GM10266 (cell line): Measurements from ENCODE around the gene GAK.

ENCODE experiments used
- DNase-seq: peaks from one replicate; pipeline ENCODE4 v3.0.0; 2012; ENCODE audit errors: extremely low spot score
- TF ChIP-seq, protein P1 (sequence below): IDR thresholded peaks from 2 replicates; pipeline ENCODE4 v1.5.1; 2012; ENCODE audit warnings: mild to moderate bottlenecking, low read depth; ENCODE audit not compliant: control insufficient read depth, insufficient read depth; ENCODE audit errors: missing control alignments

GAK gene

DNA sequence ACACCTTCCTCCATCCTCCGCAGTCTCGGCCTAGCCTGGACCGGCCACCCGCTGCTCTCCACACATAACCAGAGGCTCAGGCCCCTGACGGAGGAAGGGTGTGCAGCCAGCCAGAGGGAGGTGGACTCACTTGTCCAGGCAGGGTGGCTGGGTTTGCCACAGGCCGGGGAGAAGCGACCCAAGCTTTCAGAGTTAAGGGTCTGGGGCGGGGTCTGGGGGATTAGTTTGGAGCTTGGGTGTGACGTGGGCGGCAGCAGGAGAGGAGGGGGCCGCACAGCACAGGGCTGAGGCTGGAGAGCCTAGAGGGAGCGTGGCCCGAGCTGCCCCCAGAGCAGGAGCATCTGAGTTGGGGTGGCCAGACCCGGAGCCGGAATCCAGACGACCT, 83.8 kb downstream of the GAK start:
- TF ChIP-seq, protein P1, sequence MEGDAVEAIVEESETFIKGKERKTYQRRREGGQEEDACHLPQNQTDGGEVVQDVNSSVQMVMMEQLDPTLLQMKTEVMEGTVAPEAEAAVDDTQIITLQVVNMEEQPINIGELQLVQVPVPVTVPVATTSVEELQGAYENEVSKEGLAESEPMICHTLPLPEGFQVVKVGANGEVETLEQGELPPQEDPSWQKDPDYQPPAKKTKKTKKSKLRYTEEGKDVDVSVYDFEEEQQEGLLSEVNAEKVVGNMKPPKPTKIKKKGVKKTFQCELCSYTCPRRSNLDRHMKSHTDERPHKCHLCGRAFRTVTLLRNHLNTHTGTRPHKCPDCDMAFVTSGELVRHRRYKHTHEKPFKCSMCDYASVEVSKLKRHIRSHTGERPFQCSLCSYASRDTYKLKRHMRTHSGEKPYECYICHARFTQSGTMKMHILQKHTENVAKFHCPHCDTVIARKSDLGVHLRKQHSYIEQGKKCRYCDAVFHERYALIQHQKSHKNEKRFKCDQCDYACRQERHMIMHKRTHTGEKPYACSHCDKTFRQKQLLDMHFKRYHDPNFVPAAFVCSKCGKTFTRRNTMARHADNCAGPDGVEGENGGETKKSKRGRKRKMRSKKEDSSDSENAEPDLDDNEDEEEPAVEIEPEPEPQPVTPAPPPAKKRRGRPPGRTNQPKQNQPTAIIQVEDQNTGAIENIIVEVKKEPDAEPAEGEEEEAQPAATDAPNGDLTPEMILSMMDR, result no peak
- DNase-seq, result no peak

DNA sequence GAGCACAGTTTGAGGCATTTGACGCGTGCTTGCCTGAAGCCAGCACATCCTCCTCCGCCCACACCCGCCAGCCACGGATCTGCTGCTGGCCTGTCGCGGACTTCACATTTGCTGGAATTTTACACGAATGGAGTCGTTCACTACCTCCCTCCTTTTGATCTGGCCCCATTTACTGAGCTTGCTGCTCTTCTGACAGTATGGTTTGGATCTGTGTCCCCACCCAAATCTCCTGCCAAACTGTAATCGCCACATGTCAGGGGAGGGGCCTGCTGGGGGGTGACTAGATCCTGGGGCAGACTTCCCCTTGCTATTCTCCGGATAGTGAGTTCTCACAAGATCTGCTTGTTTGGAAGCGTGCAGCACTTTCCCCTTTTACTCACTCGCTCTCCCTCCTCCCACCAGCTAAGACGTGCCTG, 86.3 kb downstream of the GAK start:
- TF ChIP-seq, protein P1, result no peak
- no peak for DNase-seq

DNA sequence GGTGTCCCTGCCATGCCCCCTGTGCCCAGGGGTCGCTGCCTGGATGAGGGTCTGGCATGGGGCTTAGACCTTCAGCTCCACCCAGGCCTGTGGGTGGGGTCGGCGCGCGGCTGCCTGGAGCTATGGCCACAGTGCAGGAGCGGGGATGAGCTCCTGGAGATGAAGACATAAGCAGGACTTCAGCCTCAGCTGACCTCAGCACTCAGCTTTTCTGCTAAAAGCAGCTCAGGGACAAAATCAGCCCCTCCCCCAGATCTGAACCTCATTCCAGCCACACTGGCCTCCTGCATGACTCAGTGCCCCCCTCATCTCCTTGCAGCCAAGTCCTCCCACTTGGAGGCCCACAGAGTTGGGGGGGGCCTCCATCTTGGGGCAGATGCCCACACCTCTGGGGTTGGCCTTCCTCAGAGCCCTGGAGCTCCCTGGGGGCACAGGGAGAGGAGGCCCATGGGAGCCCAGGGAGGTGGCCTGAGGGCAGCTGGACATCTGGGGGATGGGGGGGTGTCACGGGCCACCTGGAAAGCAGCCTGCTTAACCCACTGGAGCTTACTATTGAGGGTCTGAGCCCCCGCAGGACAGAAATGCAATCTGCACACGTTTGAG, 86.8 kb downstream of the GAK start:
- TF ChIP-seq, protein P1, result no peak
- DNase-seq, result no peak

DNA sequence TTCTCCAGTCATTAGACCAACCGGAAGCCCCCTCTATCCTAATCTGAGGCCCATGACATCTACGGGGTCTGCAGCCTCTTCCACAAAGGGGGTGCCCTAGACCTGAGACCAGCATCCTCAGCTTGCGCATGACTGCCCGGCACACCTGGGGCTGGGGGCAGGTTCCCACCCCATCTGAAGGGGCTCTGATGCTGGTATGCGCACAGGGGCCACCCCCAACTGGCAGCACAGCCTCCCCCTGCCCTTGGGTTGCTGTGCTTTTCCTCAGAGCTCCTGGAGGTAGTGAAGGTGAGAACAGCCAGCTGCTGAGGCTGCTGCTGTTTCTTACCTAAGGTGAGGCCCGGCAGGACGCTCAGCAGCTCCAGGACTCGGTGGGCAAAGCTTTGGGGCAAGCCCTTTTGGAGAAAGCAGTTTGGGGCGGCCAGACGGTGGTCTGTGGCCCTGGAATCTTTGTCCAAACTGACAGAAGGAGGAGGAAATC, 87.3 kb downstream of the GAK start:
- no peak for DNase-seq
- TF ChIP-seq, protein P1, result no peak

DNA sequence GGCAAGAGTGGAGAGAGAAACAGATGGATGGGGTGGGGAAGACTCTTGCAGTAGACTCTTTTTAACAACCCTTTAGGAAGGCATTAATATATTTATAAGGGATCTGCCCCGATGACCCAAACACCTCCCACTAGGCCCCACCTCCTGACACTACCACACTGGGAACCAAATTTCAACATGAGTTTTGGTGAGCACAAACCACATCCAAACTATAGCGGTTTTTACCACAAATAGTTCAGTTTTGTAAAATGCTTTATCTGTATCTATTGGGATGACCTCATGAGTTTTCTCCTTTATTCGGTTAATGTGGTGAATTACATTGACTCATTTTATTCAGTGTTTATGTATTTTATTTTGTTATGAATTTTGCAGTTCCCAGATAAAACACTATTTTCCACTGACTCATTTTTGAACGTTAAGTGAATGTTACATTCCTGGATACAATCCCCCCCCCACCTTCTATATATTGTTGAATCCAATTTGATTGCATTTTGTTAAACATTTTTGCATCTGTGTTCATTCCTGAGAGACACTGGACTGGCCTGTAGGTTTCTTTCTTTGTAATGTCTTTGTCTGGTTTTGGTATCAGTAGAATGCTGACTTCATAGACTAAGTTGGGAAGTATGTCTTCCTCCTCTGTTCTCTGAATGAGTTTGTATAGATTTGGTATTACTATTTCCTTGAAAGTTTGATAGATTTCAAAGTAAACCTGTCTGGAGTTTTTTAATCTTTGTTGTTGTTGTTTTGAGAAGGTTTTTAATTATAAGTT, 92.3 kb downstream of the GAK start:
- TF ChIP-seq, protein P1, result no peak
- DNase-seq, result no peak

DNA sequence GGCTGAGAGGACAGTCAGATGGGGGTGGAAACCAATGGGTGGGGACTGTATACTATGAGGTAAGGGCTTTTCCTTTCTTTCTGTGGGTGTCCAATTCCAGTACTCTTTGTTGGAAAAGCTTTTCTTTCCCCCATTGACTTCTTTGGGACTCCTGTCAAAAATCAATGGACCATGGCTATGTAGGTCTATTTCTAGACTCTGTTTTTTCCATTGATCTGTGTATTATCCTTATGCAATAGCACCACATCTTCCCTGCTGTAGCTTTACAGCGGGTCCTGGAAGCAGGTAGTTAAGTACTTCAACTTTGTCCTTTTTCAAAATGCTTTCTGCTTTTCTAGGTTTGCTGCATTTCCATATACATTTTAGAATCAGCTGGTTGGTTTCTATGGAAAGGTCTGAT, 94.3 kb downstream of the GAK start:
- TF ChIP-seq, protein P1, result no peak
- DNase-seq, result no peak

DNA sequence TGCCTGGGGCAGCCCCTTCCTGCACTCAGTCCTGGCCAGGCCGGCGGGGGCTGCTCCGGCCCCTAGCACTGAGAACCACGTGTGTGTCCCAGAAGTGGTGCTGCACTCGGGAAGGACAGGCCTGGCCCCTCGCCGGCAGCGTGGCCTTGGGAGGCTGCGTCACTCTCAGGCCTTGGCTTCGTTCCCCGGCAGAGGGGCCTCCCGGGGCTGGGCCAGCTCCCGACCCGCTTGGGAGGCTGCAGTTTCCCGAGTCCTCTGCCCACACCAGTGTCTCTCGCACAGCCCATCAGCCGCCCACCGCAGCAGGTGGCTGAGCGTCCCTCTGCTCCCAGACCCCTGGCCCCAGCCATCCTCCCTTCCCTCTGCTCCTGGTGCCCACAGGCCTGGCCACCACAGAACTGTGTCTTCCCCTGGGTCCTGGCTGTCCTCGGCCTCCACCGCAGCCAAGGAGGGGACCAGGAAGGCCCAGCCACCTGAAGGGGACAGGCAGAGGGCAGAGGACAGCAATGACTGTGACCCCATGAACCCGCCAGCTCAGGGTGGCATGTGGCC, 95.3 kb downstream of the GAK start:
- no peak for DNase-seq
- TF ChIP-seq, protein P1, result no peak
